ENCODE data around the gene NDUFV1. TPM values are rescaled to one million over a fixed set of nuclear protein-coding genes. Genes with fewer than 3 reads are reported as not detected.

NDUFV1 gene
- total RNA-seq, 4 donors from 2014 or later, result 306 to 608 (median 365) TPM

DNA sequence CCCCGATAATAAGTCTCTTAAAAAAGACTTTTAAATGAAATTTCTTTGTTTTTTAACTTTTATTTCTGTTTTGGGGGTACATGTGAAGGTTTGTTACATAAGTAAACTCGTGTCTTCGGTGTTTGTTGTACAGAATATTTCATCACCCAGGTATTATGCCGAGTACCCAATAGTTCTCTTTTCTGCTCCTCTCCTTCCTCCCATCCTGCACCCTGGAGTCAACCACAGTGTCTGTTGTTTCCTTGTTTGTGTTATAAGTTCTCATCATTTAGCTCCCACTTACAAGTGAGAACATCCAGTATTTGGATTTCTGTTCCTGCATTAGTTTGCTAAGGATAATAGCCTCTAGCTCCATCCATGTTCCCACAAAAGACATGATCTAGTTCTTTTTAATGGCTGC is 24.7 kb upstream of the NDUFV1 start:
- Histone ChIP-seq H3K9me3 (no peaks in the 10 kb centered on the region), H3K27ac (peak overlapping the region in 1 of 4 donors; percentile 100), H3K4me1 (peaks cover 12 to 16% of the 10 kb centered on the region in 2 donors), H3K36me3 (peaks cover 0 to 21% of the 10 kb centered on the region in 2 donors), H3K27me3 (no peaks in the 10 kb centered on the region), H3K4me3 (no peak overlapping the region)
- no peak for TF ChIP-seq POLR2A (IDR thresholded peaks at IDR 0.05)
- TF ChIP-seq, protein P1, sequence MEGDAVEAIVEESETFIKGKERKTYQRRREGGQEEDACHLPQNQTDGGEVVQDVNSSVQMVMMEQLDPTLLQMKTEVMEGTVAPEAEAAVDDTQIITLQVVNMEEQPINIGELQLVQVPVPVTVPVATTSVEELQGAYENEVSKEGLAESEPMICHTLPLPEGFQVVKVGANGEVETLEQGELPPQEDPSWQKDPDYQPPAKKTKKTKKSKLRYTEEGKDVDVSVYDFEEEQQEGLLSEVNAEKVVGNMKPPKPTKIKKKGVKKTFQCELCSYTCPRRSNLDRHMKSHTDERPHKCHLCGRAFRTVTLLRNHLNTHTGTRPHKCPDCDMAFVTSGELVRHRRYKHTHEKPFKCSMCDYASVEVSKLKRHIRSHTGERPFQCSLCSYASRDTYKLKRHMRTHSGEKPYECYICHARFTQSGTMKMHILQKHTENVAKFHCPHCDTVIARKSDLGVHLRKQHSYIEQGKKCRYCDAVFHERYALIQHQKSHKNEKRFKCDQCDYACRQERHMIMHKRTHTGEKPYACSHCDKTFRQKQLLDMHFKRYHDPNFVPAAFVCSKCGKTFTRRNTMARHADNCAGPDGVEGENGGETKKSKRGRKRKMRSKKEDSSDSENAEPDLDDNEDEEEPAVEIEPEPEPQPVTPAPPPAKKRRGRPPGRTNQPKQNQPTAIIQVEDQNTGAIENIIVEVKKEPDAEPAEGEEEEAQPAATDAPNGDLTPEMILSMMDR (IDR thresholded peaks at IDR 0.05 in 4 of 5, conservative IDR thresholded peaks at IDR 0.05 in 1 of 5), result no peak
- ATAC-seq (no peak), DNase-seq (no peak)
- intact Hi-C loops (cut with DNase I; ENCODE audit: low total_unique reads) (loop anchor here (10.0 kb wide), 3 partner anchors 157 to 467 kb away; partner anchors contain the start of genes KDM2A, NDUFS8, RPS6KB2 and TCIRG1), in situ Hi-C loops (cut with MboI; ENCODE audit: low sequenced_read_pairs in 4 of 4) (no loop called here)

DNA sequence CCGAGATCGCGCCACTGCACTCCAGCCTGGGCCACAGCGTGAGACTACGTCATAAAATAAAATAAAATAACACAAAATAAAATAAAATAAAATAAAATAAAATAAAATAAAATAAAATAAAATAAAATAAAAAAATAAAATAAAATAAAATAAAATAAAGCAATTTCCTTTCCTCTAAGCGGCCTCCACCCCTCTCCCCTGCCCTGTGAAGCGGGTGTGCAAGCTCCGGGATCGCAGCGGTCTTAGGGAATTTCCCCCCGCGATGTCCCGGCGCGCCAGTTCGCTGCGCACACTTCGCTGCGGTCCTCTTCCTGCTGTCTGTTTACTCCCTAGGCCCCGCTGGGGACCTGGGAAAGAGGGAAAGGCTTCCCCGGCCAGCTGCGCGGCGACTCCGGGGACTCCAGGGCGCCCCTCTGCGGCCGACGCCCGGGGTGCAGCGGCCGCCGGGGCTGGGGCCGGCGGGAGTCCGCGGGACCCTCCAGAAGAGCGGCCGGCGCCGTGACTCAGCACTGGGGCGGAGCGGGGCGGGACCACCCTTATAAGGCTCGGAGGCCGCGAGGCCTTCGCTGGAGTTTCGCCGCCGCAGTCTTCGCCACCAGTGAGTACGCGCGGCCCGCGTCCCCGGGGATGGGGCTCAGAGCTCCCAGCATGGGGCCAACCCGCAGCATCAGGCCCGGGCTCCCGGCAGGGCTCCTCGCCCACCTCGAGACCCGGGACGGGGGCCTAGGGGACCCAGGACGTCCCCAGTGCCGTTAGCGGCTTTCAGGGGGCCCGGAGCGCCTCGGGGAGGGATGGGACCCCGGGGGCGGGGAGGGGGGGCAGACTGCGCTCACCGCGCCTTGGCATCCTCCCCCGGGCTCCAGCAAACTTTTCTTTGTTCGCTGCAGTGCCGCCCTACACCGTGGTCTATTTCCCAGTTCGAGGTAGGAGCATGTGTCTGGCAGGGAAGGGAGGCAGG is 23.2 kb upstream of the NDUFV1 start, which contains the start of gene GSTP1:
TSS of gene GSTP1 (plus strand) at position 566 of the 958 bp plus-strand sequence. CDS start at position 598, 32 bp downstream.
- intact Hi-C loops (cut with DNase I; ENCODE audit: low total_unique reads), result loop anchor here (1.0 to 10.0 kb wide), 6 partner anchors 11 to 469 kb away; partner anchors contain the start of genes KDM2A, NDUFS8, NDUFV1 and RPS6KB2
- Histone ChIP-seq H3K27ac (peak within 1 kb of the TSS; percentile 93 to 100 (median 96)), H3K4me3 (peak within 1 kb of the TSS; percentile 77 to 95 (median 88)), H3K4me1 (peaks cover 12 to 16% of the 10 kb centered on the region in 2 donors), H3K9me3 (no peaks in the 10 kb centered on the region), H3K36me3 (peaks cover 0 to 35% of the 10 kb centered on the region in 2 donors), H3K27me3 (no peaks in the 10 kb centered on the region)
- peak; percentile 90 to 92 for ATAC-seq
- in situ Hi-C loops (cut with MboI; ENCODE audit: low sequenced_read_pairs in 4 of 4), result no loop called here
- TF ChIP-seq, protein P1 (IDR thresholded peaks at IDR 0.05 in 4 of 5, conservative IDR thresholded peaks at IDR 0.05 in 1 of 5), result peak; percentile 76 to 94 (median 92)
- peak; percentile 92 for TF ChIP-seq POLR2A (IDR thresholded peaks at IDR 0.05)
- peak; percentile 83 to 90 for DNase-seq

DNA sequence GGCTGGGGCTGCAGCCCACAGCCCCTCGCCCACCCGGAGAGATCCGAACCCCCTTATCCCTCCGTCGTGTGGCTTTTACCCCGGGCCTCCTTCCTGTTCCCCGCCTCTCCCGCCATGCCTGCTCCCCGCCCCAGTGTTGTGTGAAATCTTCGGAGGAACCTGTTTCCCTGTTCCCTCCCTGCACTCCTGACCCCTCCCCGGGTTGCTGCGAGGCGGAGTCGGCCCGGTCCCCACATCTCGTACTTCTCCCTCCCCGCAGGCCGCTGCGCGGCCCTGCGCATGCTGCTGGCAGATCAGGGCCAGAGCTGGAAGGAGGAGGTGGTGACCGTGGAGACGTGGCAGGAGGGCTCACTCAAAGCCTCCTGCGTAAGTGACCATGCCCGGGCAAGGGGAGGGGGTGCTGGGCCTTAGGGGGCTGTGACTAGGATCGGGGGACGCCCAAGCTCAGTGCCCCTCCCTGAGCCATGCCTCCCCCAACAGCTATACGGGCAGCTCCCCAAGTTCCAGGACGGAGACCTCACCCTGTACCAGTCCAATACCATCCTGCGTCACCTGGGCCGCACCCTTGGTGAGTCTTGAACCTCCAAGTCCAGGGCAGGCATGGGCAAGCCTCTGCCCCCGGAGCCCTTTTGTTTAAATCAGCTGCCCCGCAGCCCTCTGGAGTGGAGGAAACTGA is 22.4 kb upstream of the NDUFV1 start:
- ATAC-seq, result peak; percentile 54 to 57
- Histone ChIP-seq H3K4me1 (peaks cover 12 to 16% of the 10 kb centered on the region in 2 donors), H3K9me3 (no peaks in the 10 kb centered on the region), H3K36me3 (peaks cover 0 to 40% of the 10 kb centered on the region in 2 donors), H3K4me3 (peak overlapping the region; percentile 77 to 95 (median 88)), H3K27ac (peak overlapping the region; percentile 93 to 100 (median 96)), H3K27me3 (no peaks in the 10 kb centered on the region)
- in situ Hi-C loops (cut with MboI; ENCODE audit: low sequenced_read_pairs in 4 of 4) (no loop called here), intact Hi-C loops (cut with DNase I; ENCODE audit: low total_unique reads) (loop anchor here (10.0 kb wide), 3 partner anchors 160 to 470 kb away; partner anchors contain the start of genes KDM2A, NDUFS8, RPS6KB2 and TCIRG1)
- TF ChIP-seq POLR2A (IDR thresholded peaks at IDR 0.05), result no peak
- TF ChIP-seq, protein P1 (IDR thresholded peaks at IDR 0.05 in 4 of 5, conservative IDR thresholded peaks at IDR 0.05 in 1 of 5), result no peak
- peak; percentile 44 to 69 for DNase-seq
